Smooth muscle cell (in vitro differentiated cells): ENCODE data around the gene SAMD11. TPM values are rescaled to one million over a fixed set of nuclear protein-coding genes. Genes with fewer than 3 reads are reported as not detected.

Experiments used
- DNase-seq: peaks from one replicate; lab custom pipeline; 2025; ENCODE audit not compliant: unreplicated experiment; lab: John Stamatoyannopoulos, UW
- H2AFZ ChIP-seq: fragments of 200-600 bp; sonication (generic); 2 replicates; pipeline ENCODE4 v1.6.0; 2016; ENCODE audit warnings: antibody characterized with exemption, low read depth, mild to moderate bottlenecking
- H3F3A ChIP-seq: fragments of 200-600 bp; sonication (generic); 2 replicates; pipeline ENCODE4 v1.6.0; 2017; ENCODE audit warnings: antibody characterized with exemption, low read depth
- H3K27ac ChIP-seq: fragments of 200-600 bp; sonication (generic); 2 replicates; pipeline ENCODE4 v1.5.1; 2016; ENCODE audit warnings: low read depth, mild to moderate bottlenecking
- H3K27me3 ChIP-seq: fragments of 200-600 bp; sonication (generic); 2 replicates; pipeline ENCODE4 v1.6.1; 2016; ENCODE audit warnings: low read depth, mild to moderate bottlenecking
- H3K36me3 ChIP-seq: fragments of 200-600 bp; sonication (generic); 2 replicates; pipeline ENCODE4 v1.5.1; 2016; ENCODE audit warnings: low read depth
- H3K4me1 ChIP-seq: fragments of 200-600 bp; sonication (generic); 2 replicates; pipeline ENCODE4 v1.5.1; 2016; ENCODE audit warnings: low read depth
- H3K4me2 ChIP-seq: fragments of 200-600 bp; sonication (generic); 2 replicates; pipeline ENCODE4 v1.6.0; 2016; ENCODE audit warnings: mild to moderate bottlenecking
- H3K4me3 ChIP-seq: fragments of 200-600 bp; sonication (generic); 2 replicates; pipeline ENCODE4 v1.5.1; 2016; ENCODE audit warnings: mild to moderate bottlenecking
- H3K79me2 ChIP-seq: fragments of 200-600 bp; sonication (generic); 2 replicates; pipeline ENCODE4 v1.6.0; 2016; ENCODE audit warnings: low read depth, mild to moderate bottlenecking
- H3K9ac ChIP-seq: fragments of 200-600 bp; sonication (generic); 2 replicates; pipeline ENCODE4 v1.6.0; 2016; ENCODE audit warnings: low read depth
- H3K9me3 ChIP-seq: fragments of 200-600 bp; sonication (generic); replicated peaks from 2 replicates; pipeline ENCODE4 v1.5.1; 2016; ENCODE audit warnings: low read depth
- H4K20me1 ChIP-seq: fragments of 200-600 bp; sonication (generic); 2 replicates; pipeline ENCODE4 v1.6.0; 2016; ENCODE audit warnings: low read depth
- WGBS: methylation state at CpG from one replicate; pipeline ENCODE4 v1.1.7; 2016; ENCODE audit warnings: low lambda C conversion rate; 5-methylcytosine and 5-hydroxymethylcytosine counted together
- polyA plus RNA-seq: library from polyadenylated mRNA; unstranded; fragments of >200 nt; fragmentation: Nextera tagmentation; extraction: Ambion mirVana; gene quantifications from 2 replicates; pipeline ENCODE4 v1.2.1, GENCODE V29; 2016
- total RNA-seq: library from RNA; depleted of rRNA; stranded (reverse); fragments of >200 nt; gene quantifications from 2 replicates; pipeline ENCODE4 v1.2.3, GENCODE V29; 2014
- TF ChIP-seq, protein P1 (sequence below): fragments of 200-600 bp; sonication (generic); IDR thresholded peaks from 2 replicates; pipeline ENCODE4 v1.5.1; 2017; ENCODE audit warnings: borderline replicate concordance, mild to moderate bottlenecking, antibody characterized with exemption; ENCODE audit not compliant: insufficient read depth, poor library complexity, severe bottlenecking

The SAMD11 gene
- total and polyA plus RNA-seq, 2 experiments from 2014 or later = 18.0 to 21.1 TPM

DNA sequence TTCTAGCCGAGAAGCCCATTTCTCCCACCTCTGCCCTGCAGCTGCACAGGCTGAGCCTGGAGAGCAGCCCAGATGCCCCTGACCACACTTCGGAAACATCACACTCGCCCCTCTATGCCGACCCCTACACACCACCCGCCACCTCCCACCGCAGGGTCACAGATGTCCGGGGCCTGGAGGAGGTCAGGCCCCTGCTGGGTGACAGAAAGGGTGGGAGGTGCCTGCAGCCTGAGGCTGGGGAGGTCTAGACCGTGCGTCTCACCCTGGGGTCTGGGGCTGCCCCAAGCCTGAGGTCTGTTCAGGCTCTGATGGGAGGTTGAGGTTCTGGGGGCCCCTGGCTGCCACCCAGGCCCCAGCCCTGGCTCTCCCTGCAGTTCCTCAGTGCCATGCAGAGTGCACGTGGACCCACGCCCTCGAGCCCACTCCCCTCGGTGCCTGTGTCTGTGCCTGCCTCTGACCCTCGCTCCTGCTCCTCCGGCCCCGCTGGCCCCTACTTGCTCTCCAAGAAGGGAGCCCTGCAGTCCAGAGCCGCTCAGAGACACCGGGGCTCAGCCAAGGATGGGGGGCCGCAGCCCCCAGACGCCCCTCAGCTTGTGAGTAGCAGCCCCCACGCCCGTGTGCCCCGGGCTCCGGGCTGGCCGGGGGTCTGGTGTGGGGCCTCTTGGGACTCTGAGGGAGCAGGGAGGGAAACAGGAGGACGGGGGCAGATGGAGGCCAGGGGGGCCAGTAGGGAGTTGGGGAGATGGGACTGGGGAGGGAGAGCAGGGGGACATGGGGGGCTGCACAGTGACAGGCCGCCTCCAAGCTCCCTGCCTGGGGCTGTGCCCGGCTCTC is 50.0 kb downstream of the SAMD11 start:
- H3K4me1 ChIP-seq = no peaks in the 10 kb centered on the region
- no peaks in the 10 kb centered on the region for H3K9me3 ChIP-seq
- no peak overlapping the region for H2AFZ ChIP-seq
- TF ChIP-seq, protein P1, sequence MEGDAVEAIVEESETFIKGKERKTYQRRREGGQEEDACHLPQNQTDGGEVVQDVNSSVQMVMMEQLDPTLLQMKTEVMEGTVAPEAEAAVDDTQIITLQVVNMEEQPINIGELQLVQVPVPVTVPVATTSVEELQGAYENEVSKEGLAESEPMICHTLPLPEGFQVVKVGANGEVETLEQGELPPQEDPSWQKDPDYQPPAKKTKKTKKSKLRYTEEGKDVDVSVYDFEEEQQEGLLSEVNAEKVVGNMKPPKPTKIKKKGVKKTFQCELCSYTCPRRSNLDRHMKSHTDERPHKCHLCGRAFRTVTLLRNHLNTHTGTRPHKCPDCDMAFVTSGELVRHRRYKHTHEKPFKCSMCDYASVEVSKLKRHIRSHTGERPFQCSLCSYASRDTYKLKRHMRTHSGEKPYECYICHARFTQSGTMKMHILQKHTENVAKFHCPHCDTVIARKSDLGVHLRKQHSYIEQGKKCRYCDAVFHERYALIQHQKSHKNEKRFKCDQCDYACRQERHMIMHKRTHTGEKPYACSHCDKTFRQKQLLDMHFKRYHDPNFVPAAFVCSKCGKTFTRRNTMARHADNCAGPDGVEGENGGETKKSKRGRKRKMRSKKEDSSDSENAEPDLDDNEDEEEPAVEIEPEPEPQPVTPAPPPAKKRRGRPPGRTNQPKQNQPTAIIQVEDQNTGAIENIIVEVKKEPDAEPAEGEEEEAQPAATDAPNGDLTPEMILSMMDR = no peak
- WGBS = 91% methylated on average over 27 of the region's 28 CpGs
- DNase-seq = no peak
- no peak overlapping the region for H3K4me2 ChIP-seq
- no peaks in the 10 kb centered on the region for H4K20me1 ChIP-seq
- no peak overlapping the region for H3K9ac ChIP-seq
- no peaks in the 10 kb centered on the region for H3F3A ChIP-seq
- no peak overlapping the region for H3K4me3 ChIP-seq
- peaks cover 9% of the 10 kb centered on the region for H3K27me3 ChIP-seq
- no peak overlapping the region for H3K27ac ChIP-seq
- H3K36me3 ChIP-seq = no peaks in the 10 kb centered on the region
- H3K79me2 ChIP-seq = no peaks in the 10 kb centered on the region

DNA sequence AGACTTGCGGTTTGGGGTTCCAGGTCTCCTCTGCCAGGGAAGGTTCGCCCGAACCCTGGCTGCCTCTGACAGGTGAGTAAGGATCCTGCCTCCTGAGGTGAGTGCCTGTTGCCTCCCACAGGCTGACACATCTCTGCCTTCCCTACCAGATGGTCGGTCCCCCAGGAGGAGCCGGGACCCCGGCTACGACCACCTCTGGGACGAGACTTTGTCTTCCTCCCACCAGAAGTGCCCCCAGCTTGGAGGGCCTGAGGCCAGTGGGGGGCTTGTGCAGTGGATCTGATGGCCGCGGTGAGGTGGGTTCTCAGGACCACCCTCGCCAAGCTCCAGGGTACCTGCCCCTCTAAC is 50.5 kb downstream of the SAMD11 start:
- H3K4me3 ChIP-seq = no peak overlapping the region
- no peaks in the 10 kb centered on the region for H3K36me3 ChIP-seq
- H3K9ac ChIP-seq = no peak overlapping the region
- H3F3A ChIP-seq = no peaks in the 10 kb centered on the region
- no peaks in the 10 kb centered on the region for H4K20me1 ChIP-seq
- H2AFZ ChIP-seq = no peak overlapping the region
- no peak overlapping the region for H3K4me2 ChIP-seq
- no peaks in the 10 kb centered on the region for H3K4me1 ChIP-seq
- no peak for DNase-seq
- no peak overlapping the region for H3K27ac ChIP-seq
- peaks cover 9% of the 10 kb centered on the region for H3K27me3 ChIP-seq
- no peaks in the 10 kb centered on the region for H3K9me3 ChIP-seq
- TF ChIP-seq, protein P1 = no peak
- whole genome bisulfite sequencing = 97% methylated on average over 11 of the region's 11 CpGs
- no peaks in the 10 kb centered on the region for H3K79me2 ChIP-seq

DNA sequence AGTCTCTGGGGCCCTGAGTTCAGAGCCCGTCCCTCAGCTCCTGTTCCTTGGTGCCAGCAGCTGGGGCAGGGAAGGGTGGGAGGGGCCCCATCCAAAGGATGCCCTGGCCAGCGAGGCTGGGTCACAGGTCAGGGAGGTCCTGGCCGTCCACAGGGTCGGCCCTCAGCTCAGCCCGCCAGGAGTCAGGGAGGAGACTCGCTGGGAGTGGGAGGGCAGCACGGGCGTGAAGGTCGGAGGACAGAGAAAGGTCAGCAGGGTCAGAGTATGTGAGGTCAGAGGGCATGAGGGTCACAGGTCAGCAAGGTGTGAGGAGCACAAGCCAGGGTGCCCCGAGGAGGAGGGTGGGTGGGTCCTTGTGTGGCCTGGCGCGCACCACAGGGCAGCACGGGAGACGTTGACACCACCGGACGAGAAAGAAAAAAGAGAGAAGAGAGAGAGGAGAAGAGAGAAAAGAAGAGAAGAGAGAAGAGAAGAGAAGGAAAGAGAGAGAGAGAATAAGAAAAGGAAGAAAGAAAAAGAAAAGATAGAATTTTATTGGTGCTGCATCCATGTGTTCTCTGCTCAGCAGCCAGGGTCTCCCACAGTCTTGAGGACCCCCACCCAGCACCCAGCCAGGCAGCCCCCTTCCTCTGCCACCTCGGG is 51.1 kb downstream of the SAMD11 start:
- TF ChIP-seq, protein P1 = no peak
- H3K27ac ChIP-seq = no peak overlapping the region
- H3K4me3 ChIP-seq = no peak overlapping the region
- no peaks in the 10 kb centered on the region for H4K20me1 ChIP-seq
- no peaks in the 10 kb centered on the region for H3K9me3 ChIP-seq
- H2AFZ ChIP-seq = no peak overlapping the region
- no peak overlapping the region for H3K4me2 ChIP-seq
- no peaks in the 10 kb centered on the region for H3F3A ChIP-seq
- WGBS = 88% methylated on average over 15 of the region's 17 CpGs
- H3K4me1 ChIP-seq = no peaks in the 10 kb centered on the region
- no peaks in the 10 kb centered on the region for H3K79me2 ChIP-seq
- H3K27me3 ChIP-seq = peaks cover 9% of the 10 kb centered on the region
- H3K9ac ChIP-seq = no peak overlapping the region
- no peaks in the 10 kb centered on the region for H3K36me3 ChIP-seq
- no peak for DNase-seq
